SK-N-SH (cell line): ENCODE data around the gene HINFP.

Experiments
- CHD2 ChIP-seq: fragments of 150-350 bp; IDR thresholded peaks from 2 replicates; pipeline ENCODE4 v1.6.1; 2018; ENCODE audit warnings: low read length; ENCODE audit not compliant: partially characterized antibody
- ELF1 ChIP-seq: IDR thresholded peaks from 2 replicates; pipeline ENCODE4 v1.4.0; 2012
- EP300 ChIP-seq, 2 experiments: IDR thresholded peaks; 2 replicates each; pipeline versions ENCODE4 v1.4.0 to v1.6.1; 2012; ENCODE audit warnings: borderline replicate concordance in 1 of 2, low read depth in 1 of 2, low read length in 1 of 2
- FOXM1 ChIP-seq: IDR thresholded peaks from 2 replicates; pipeline ENCODE4 v1.4.0; 2012; ENCODE audit warnings: low read depth, mild to moderate bottlenecking
- GABPA ChIP-seq: IDR thresholded peaks from 2 replicates; pipeline ENCODE4 v1.4.0; 2012; ENCODE audit warnings: low read depth, mild to moderate bottlenecking
- MAX ChIP-seq: IDR thresholded peaks from 2 replicates; pipeline ENCODE4 v1.4.0; 2012; ENCODE audit warnings: low read depth
- NFIC ChIP-seq: IDR thresholded peaks from 2 replicates; pipeline ENCODE4 v1.4.0; 2012; ENCODE audit warnings: borderline replicate concordance
- POLR2AphosphoS5 ChIP-seq: IDR thresholded peaks from 2 replicates; pipeline ENCODE4 v1.6.1; 2012; ENCODE audit warnings: low read depth, low read length
- REST ChIP-seq: IDR thresholded peaks from 2 replicates; pipeline ENCODE4 v1.6.1; 2012; ENCODE audit warnings: mild to moderate bottlenecking, low read depth, low read length, moderate library complexity
- TCF12 ChIP-seq: IDR thresholded peaks from 2 replicates; pipeline ENCODE4 v1.4.0; 2012
- YY1 ChIP-seq: IDR thresholded peaks from 2 replicates; pipeline ENCODE4 v1.4.0; 2012; ENCODE audit warnings: low read depth, mild to moderate bottlenecking
- ZBTB33 ChIP-seq: IDR thresholded peaks from 2 replicates; pipeline ENCODE4 v1.4.0; 2012; ENCODE audit warnings: low read depth, borderline replicate concordance
- TF ChIP-seq, protein P1 (sequence below): fragments of 200-600 bp; sonication (generic); IDR thresholded peaks from 2 replicates; pipeline ENCODE4 v1.6.1; 2017; ENCODE audit warnings: antibody characterized with exemption, mild to moderate bottlenecking, moderate library complexity
- TF ChIP-seq, protein P2 (sequence below): fragments of 150-350 bp; IDR thresholded peaks from 2 replicates; pipeline ENCODE4 v1.6.1; 2017; ENCODE audit warnings: antibody characterized with exemption, low read length, low read depth, borderline replicate concordance

GRCh38 chr11:119148720-119149017, 27.3 kb downstream of the HINFP start:
- TF ChIP-seq, protein P1, sequence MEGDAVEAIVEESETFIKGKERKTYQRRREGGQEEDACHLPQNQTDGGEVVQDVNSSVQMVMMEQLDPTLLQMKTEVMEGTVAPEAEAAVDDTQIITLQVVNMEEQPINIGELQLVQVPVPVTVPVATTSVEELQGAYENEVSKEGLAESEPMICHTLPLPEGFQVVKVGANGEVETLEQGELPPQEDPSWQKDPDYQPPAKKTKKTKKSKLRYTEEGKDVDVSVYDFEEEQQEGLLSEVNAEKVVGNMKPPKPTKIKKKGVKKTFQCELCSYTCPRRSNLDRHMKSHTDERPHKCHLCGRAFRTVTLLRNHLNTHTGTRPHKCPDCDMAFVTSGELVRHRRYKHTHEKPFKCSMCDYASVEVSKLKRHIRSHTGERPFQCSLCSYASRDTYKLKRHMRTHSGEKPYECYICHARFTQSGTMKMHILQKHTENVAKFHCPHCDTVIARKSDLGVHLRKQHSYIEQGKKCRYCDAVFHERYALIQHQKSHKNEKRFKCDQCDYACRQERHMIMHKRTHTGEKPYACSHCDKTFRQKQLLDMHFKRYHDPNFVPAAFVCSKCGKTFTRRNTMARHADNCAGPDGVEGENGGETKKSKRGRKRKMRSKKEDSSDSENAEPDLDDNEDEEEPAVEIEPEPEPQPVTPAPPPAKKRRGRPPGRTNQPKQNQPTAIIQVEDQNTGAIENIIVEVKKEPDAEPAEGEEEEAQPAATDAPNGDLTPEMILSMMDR, result no peak
- TF ChIP-seq ZBTB33, result no peak
- TF ChIP-seq POLR2AphosphoS5, result no peak
- no peak for TF ChIP-seq EP300 (IDR thresholded peaks at IDR 0.05; ENCODE audit: borderline replicate concordance in 1 of 2, low read depth in 1 of 2, low read length in 1 of 2)
- TF ChIP-seq GABPA, result no peak
- TF ChIP-seq, protein P2, sequence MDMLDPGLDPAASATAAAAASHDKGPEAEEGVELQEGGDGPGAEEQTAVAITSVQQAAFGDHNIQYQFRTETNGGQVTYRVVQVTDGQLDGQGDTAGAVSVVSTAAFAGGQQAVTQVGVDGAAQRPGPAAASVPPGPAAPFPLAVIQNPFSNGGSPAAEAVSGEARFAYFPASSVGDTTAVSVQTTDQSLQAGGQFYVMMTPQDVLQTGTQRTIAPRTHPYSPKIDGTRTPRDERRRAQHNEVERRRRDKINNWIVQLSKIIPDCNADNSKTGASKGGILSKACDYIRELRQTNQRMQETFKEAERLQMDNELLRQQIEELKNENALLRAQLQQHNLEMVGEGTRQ, result no peak
- no peak for TF ChIP-seq CHD2
- TF ChIP-seq FOXM1, result no peak
- no peak for TF ChIP-seq ELF1
- TF ChIP-seq YY1, result no peak
- no peak for TF ChIP-seq MAX
- no peak for TF ChIP-seq TCF12
- TF ChIP-seq REST, result no peak
- TF ChIP-seq NFIC, result no peak
